HepG2 (cell line): ENCODE results near the gene PNMA3. TPM values are rescaled to one million over a fixed set of nuclear protein-coding genes. Genes with fewer than 3 reads are reported as not detected.

Experiments used
- AGO1 ChIP-seq: fragments of 200-400 bp; formaldehyde crosslinking; IDR thresholded peaks from 2 replicates; pipeline ENCODE4 v1.6.1; 2017; ENCODE audit warnings: mild to moderate bottlenecking, low read depth, low read length, moderate library complexity; ENCODE audit not compliant: poor library complexity, severe bottlenecking
- CHD2 ChIP-seq: IDR thresholded peaks from 2 replicates; pipeline ENCODE4 v1.6.1; 2011; ENCODE audit warnings: low read depth, low read length, improper control_type of control experiment
- EZH2 ChIP-seq: conservative IDR thresholded peaks from 2 replicates; pipeline ENCODE4 v1.6.1; 2012; ENCODE audit warnings: mild to moderate bottlenecking, low read depth, low read length, moderate library complexity
- JDP2 ChIP-seq: sonication (generic); formaldehyde crosslinking; IDR thresholded peaks from 2 replicates; pipeline ENCODE4 v1.8.1; 2022; ENCODE audit warnings: missing genetic modification reagents, borderline replicate concordance
- KAT8 ChIP-seq: IDR thresholded peaks from 2 replicates; pipeline ENCODE4 v1.6.1; 2016; ENCODE audit warnings: missing genetic modification reagents, missing compliant biosample characterization
- MIXL1 ChIP-seq: IDR thresholded peaks from 2 replicates; pipeline ENCODE4 v1.6.1; 2016
- MTA1 ChIP-seq: sonication (generic); formaldehyde crosslinking; IDR thresholded peaks from 2 replicates; pipeline ENCODE4 v1.4.0; 2020; ENCODE audit warnings: missing genetic modification reagents, mild to moderate bottlenecking, borderline replicate concordance
- NONO ChIP-seq, 2 experiments: fragments of 450-650 bp in 1 of 2; sonication (generic) in 1 of 2; formaldehyde crosslinking in 1 of 2; IDR thresholded peaks in 1 of 2; conservative IDR thresholded peaks in 1 of 2; 2 replicates each; pipeline versions ENCODE4 v1.6.1 to v1.8.0; 2017 to 2022; ENCODE audit warnings: mild to moderate bottlenecking in 1 of 2, missing genetic modification reagents in 1 of 2, moderate library complexity in 1 of 2
- NR2F1 ChIP-seq, 2 experiments: fragments of 450-650 bp in 1 of 2; formaldehyde crosslinking in 1 of 2; IDR thresholded peaks; 2 replicates each; pipeline versions ENCODE4 v1.5.0 to v1.6.1; 2016 to 2020; ENCODE audit warnings: mild to moderate bottlenecking in 1 of 2, missing compliant biosample characterization in 1 of 2, missing genetic modification reagents in 1 of 2, moderate library complexity in 1 of 2
- NR2F6 ChIP-seq, 2 experiments: IDR thresholded peaks; 2 replicates each; pipeline ENCODE4 v1.6.1; 2016; ENCODE audit warnings: antibody characterized with exemption in 1 of 2, mild to moderate bottlenecking in 1 of 2
- PHB2 ChIP-seq: fragments of 450-650 bp; IDR thresholded peaks from 2 replicates; pipeline ENCODE4 v1.6.1; 2018; ENCODE audit not compliant: partially characterized antibody
- REL ChIP-seq: sonication (generic); formaldehyde crosslinking; conservative IDR thresholded peaks from 2 replicates; pipeline ENCODE4 v1.8.0; 2022; ENCODE audit warnings: mild to moderate bottlenecking, missing genetic modification reagents, moderate library complexity
- RELA ChIP-seq: sonication (generic); formaldehyde crosslinking; IDR thresholded peaks from 2 replicates; pipeline ENCODE4 v1.4.0; 2020; ENCODE audit warnings: missing genetic modification reagents
- RFX1 ChIP-seq: fragments of 450-650 bp; IDR thresholded peaks from 2 replicates; pipeline ENCODE4 v1.6.1; 2017
- RXRA ChIP-seq: sonication (generic); formaldehyde crosslinking; IDR thresholded peaks from 2 replicates; pipeline ENCODE4 v1.5.1; 2020; ENCODE audit warnings: missing genetic modification reagents
- ZFP1 ChIP-seq: IDR thresholded peaks from 2 replicates; pipeline ENCODE4 v1.6.1; 2016
- ZIK1 ChIP-seq: sonication (generic); formaldehyde crosslinking; IDR thresholded peaks from 2 replicates; pipeline ENCODE4 v1.5.0; 2020; ENCODE audit warnings: mild to moderate bottlenecking, low read depth, missing genetic modification reagents, borderline replicate concordance
- ZNF136 ChIP-seq: sonication (generic); formaldehyde crosslinking; IDR thresholded peaks from 2 replicates; pipeline ENCODE4 v1.8.1; 2022; ENCODE audit warnings: low read depth, mild to moderate bottlenecking, moderate library complexity, missing genetic modification reagents
- ZNF510 ChIP-seq: sonication (generic); formaldehyde crosslinking; IDR thresholded peaks from 2 replicates; pipeline ENCODE4 v1.4.0; 2020; ENCODE audit warnings: low read depth, mild to moderate bottlenecking, missing genetic modification reagents
- ZNF703 ChIP-seq: sonication (generic); formaldehyde crosslinking; IDR thresholded peaks from 2 replicates; pipeline ENCODE4 v1.5.1; 2020; ENCODE audit warnings: missing genetic modification reagents, mild to moderate bottlenecking, moderate library complexity, borderline replicate concordance
- ZNF720 ChIP-seq: sonication (generic); formaldehyde crosslinking; IDR thresholded peaks from 2 replicates; pipeline ENCODE4 v1.4.0; 2020; ENCODE audit warnings: missing genetic modification reagents
- ZNF776 ChIP-seq: sonication (generic); formaldehyde crosslinking; IDR thresholded peaks from 2 replicates; pipeline ENCODE4 v1.4.0; 2020; ENCODE audit warnings: mild to moderate bottlenecking, missing genetic modification reagents
- polyA plus RNA-seq, 8 experiments: library from polyadenylated mRNA; depleted of rRNA in 3 of 8; stranded (reverse) in 7 of 8; unstranded in 1 of 8; fragments of >200 nt; fragmentation: Illumina TruSeq in 4 of 8; extraction: Trizol in 4 of 8; gene quantifications; 2 replicates each; pipeline versions ENCODE4 v1.2.1 to v1.2.3, GENCODE V29; 2011 to 2016; ENCODE audit warnings: low read depth in 4 of 8, missing spikeins in 1 of 8, mixed read lengths in 1 of 8; ENCODE audit not compliant: insufficient read depth in 1 of 8
- total RNA-seq, 5 experiments: library from RNA; depleted of rRNA; stranded (reverse); fragments of >200 nt; fragmentation: Illumina TruSeq; extraction: Trizol; gene quantifications; 2 replicates each; pipeline ENCODE4 v1.2.3, GENCODE V29; 2016; ENCODE audit warnings: low read depth in 1 of 5
- TF ChIP-seq, protein P1 (sequence below): sonication (generic); formaldehyde crosslinking; IDR thresholded peaks from 2 replicates; pipeline ENCODE4 v1.5.0; 2020; ENCODE audit warnings: missing genetic modification reagents
- TF ChIP-seq, protein P2 (sequence below): sonication (generic); formaldehyde crosslinking; IDR thresholded peaks from 2 replicates; pipeline ENCODE4 v1.4.0; 2020; ENCODE audit warnings: missing genetic modification reagents, borderline replicate concordance
- TF ChIP-seq, protein P3 (sequence below): sonication (generic); formaldehyde crosslinking; IDR thresholded peaks from 2 replicates; pipeline ENCODE4 v1.4.0; 2020; ENCODE audit warnings: mild to moderate bottlenecking, missing genetic modification reagents
- TF ChIP-seq, protein P4 (sequence below): IDR thresholded peaks from 2 replicates; pipeline ENCODE4 v1.6.1; 2012; ENCODE audit warnings: inconsistent platforms

The PNMA3 gene
- total and polyA plus RNA-seq, 2 of the 13 experiments (the other 11 are each of a cell fraction or from before 2014, with no cell fraction given) = not detected

DNA sequence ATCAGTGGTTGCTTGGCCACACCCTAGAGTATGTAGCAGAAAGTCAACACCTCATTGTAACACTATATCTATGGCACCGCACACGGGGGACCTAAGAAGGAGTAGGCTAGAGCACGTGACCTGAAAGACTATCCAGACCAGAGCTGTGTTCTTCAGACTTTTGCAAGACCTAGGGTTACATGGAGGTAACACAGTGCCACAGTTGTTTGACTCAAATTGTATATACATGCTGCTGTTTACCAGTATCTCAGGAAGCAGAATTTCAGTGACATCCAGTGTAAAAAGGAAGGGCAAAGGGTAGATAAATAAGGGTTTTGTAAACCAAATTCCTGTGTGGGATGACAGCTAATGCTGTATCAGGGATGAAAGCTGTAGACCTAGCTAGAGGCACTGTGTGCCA lies 46.1 kb downstream of the PNMA3 start (continued):
- TF ChIP-seq NR2F6 (IDR thresholded peaks at IDR 0.05) (peak; percentile 70), NR2F6 (CRISPR knock-in tag; IDR thresholded peaks at IDR 0.05) (peak; percentile 70), NONO (IDR thresholded peaks at IDR 0.05) (no peak), NONO (CRISPR knock-in tag; conservative IDR thresholded peaks at IDR 0.05) (no peak), ZNF776 (CRISPR knock-in tag) (no peak), RELA (CRISPR knock-in tag) (no peak), JDP2 (CRISPR knock-in tag) (no peak), ZNF720 (CRISPR knock-in tag) (no peak), ZNF703 (CRISPR knock-in tag) (no peak), ZFP1 (CRISPR knock-in tag) (no peak), RXRA (CRISPR knock-in tag) (no peak), RFX1 (no peak), CHD2 (no peak), REL (CRISPR knock-in tag) (no peak), MIXL1 (peak; percentile 21; the same call in 1 of the 2 replicates), MTA1 (CRISPR knock-in tag) (no peak), NR2F1 (CRISPR knock-in tag; IDR thresholded peaks at IDR 0.05) (peak in 1 of 2 experiments; percentile 47; a peak in 1 of 4 replicates), AGO1 (no peak), PHB2 (no peak), ZIK1 (CRISPR knock-in tag) (no peak), KAT8 (CRISPR knock-in tag) (0 out of 2 replicates have a peak, but pooled peaks have one; percentile 25), ZNF136 (CRISPR knock-in tag) (no peak), EZH2 (no peak), ZNF510 (CRISPR knock-in tag) (no peak)
- TF ChIP-seq, protein P1, sequence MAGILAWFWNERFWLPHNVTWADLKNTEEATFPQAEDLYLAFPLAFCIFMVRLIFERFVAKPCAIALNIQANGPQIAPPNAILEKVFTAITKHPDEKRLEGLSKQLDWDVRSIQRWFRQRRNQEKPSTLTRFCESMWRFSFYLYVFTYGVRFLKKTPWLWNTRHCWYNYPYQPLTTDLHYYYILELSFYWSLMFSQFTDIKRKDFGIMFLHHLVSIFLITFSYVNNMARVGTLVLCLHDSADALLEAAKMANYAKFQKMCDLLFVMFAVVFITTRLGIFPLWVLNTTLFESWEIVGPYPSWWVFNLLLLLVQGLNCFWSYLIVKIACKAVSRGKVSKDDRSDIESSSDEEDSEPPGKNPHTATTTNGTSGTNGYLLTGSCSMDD = no peak
- TF ChIP-seq, protein P2, sequence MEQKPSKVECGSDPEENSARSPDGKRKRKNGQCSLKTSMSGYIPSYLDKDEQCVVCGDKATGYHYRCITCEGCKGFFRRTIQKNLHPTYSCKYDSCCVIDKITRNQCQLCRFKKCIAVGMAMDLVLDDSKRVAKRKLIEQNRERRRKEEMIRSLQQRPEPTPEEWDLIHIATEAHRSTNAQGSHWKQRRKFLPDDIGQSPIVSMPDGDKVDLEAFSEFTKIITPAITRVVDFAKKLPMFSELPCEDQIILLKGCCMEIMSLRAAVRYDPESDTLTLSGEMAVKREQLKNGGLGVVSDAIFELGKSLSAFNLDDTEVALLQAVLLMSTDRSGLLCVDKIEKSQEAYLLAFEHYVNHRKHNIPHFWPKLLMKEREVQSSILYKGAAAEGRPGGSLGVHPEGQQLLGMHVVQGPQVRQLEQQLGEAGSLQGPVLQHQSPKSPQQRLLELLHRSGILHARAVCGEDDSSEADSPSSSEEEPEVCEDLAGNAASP = no peak
- TF ChIP-seq, protein P3, sequence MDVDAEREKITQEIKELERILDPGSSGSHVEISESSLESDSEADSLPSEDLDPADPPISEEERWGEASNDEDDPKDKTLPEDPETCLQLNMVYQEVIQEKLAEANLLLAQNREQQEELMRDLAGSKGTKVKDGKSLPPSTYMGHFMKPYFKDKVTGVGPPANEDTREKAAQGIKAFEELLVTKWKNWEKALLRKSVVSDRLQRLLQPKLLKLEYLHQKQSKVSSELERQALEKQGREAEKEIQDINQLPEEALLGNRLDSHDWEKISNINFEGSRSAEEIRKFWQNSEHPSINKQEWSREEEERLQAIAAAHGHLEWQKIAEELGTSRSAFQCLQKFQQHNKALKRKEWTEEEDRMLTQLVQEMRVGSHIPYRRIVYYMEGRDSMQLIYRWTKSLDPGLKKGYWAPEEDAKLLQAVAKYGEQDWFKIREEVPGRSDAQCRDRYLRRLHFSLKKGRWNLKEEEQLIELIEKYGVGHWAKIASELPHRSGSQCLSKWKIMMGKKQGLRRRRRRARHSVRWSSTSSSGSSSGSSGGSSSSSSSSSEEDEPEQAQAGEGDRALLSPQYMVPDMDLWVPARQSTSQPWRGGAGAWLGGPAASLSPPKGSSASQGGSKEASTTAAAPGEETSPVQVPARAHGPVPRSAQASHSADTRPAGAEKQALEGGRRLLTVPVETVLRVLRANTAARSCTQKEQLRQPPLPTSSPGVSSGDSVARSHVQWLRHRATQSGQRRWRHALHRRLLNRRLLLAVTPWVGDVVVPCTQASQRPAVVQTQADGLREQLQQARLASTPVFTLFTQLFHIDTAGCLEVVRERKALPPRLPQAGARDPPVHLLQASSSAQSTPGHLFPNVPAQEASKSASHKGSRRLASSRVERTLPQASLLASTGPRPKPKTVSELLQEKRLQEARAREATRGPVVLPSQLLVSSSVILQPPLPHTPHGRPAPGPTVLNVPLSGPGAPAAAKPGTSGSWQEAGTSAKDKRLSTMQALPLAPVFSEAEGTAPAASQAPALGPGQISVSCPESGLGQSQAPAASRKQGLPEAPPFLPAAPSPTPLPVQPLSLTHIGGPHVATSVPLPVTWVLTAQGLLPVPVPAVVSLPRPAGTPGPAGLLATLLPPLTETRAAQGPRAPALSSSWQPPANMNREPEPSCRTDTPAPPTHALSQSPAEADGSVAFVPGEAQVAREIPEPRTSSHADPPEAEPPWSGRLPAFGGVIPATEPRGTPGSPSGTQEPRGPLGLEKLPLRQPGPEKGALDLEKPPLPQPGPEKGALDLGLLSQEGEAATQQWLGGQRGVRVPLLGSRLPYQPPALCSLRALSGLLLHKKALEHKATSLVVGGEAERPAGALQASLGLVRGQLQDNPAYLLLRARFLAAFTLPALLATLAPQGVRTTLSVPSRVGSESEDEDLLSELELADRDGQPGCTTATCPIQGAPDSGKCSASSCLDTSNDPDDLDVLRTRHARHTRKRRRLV (CRISPR knock-in tag) = no peak
- TF ChIP-seq, protein P4, sequence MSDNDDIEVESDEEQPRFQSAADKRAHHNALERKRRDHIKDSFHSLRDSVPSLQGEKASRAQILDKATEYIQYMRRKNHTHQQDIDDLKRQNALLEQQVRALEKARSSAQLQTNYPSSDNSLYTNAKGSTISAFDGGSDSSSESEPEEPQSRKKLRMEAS = no peak; the same call in 1 of the 2 replicates
